GM18861 (cell line): ENCODE results near the gene ZBED5.
"Not testable (repeated sequence)": the region's sequence is repeated elsewhere in the genome, so short reads cannot be mapped to it uniquely, and the experiment has no call there.

Experiments
- ATAC-seq: cut with Tn5 transposase; IDR thresholded peaks from one replicate; pipeline ENCODE4 v1.9.1; 2021; ENCODE audit not compliant: unreplicated experiment

ZBED5 gene

DNA sequence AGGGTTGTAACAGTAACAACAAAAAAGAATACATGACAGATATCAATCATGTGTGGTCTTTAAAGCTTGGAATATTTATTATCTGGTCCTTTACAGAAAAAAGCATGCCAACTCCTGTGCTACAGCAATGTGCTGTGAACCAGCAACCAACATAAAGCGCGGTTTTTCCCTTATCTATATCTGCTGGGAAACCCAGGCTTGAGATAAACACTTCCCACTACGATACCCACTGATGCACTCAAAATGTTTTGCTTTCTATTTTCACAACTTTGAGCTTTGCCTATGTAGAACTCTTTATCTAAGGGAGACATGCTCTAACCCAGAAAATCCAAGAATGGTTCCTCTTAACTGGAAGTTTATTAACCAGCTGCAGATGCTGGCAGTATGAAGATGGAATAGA, 19.0 kb downstream of the ZBED5 start:
- ATAC-seq: no peak

GRCh38 chr11:10838083-10838482, 19.8 kb downstream of the ZBED5 start:
- no peak for ATAC-seq

DNA sequence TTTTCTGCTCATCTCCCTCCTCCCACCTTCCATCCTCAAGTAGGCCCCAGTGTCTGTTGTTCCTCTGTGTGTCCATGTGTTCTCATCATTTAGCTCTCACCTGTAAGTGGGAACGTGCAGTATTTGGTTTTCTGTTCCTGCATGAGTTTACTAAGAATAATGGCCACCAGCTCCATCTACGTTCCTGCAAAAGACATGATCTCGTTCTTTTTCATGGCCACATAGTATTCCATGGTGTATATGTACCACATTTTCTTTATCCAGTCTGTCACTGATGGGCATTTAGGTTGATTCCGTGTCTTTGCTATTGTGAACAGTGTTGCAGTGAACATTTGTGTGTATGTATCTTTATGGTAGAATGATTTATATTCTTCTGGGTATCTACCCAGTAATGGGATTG, 21.0 kb downstream of the ZBED5 start:
- not testable (repeated sequence) for ATAC-seq

DNA sequence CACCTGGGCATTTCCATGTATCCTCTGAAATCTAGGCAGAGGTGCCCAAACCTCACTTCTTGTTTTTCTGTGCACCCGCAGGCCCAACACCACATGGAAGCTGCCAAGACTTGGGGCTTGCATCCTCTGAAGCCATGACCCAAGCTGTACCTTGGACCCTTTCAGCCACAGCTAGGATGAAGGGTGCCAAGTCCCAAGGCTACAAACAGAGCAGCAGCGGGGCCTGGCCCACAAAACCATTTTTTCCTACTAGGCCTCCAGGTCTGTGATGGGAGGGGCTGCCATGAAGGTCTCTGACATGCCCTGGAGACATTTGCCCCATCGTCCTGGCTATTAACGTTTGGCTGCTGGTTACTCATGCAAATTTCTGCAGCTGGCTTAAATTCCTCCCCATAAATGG, 28.7 kb downstream of the ZBED5 start:
- ATAC-seq: no peak

GRCh38 chr11:10828402-10828801, 29.5 kb downstream of the ZBED5 start:
- ATAC-seq: no peak

DNA sequence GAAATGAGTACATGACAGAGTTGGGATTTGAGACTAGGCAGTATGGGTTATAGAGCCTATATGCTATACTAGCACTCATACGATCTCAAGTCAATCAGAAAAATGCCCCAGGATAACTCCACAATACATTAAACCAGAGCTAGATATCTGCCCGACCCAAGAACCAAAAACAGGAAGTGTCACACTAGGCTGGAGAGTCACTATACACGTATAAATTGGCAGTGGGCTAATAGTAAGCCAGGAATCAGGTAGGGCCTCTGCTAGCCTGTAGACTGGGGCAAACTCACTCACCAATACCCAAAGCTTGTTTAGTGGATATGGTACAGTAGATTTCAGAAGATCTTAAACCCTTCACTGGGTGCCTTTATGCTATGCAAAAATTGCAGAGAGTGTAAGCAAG, 33.0 kb downstream of the ZBED5 start:
- ATAC-seq: no peak

GRCh38 chr11:10823152-10823579, 34.7 kb downstream of the ZBED5 start:
- ATAC-seq: no peak

- not testable (repeated sequence) for ATAC-seq
Observed at GRCh38 chr11:10822491-10822890, 35.4 kb downstream of the ZBED5 start.

GRCh38 chr11:10818594-10818993, 39.3 kb downstream of the ZBED5 start:
- ATAC-seq: no peak

- no peak for ATAC-seq
Observed at GRCh38 chr11:10813945-10814344, 43.9 kb downstream of the ZBED5 start.

GRCh38 chr11:10809373-10810160, 48.3 kb downstream of the ZBED5 start:
- ATAC-seq: peak; percentile 10

DNA sequence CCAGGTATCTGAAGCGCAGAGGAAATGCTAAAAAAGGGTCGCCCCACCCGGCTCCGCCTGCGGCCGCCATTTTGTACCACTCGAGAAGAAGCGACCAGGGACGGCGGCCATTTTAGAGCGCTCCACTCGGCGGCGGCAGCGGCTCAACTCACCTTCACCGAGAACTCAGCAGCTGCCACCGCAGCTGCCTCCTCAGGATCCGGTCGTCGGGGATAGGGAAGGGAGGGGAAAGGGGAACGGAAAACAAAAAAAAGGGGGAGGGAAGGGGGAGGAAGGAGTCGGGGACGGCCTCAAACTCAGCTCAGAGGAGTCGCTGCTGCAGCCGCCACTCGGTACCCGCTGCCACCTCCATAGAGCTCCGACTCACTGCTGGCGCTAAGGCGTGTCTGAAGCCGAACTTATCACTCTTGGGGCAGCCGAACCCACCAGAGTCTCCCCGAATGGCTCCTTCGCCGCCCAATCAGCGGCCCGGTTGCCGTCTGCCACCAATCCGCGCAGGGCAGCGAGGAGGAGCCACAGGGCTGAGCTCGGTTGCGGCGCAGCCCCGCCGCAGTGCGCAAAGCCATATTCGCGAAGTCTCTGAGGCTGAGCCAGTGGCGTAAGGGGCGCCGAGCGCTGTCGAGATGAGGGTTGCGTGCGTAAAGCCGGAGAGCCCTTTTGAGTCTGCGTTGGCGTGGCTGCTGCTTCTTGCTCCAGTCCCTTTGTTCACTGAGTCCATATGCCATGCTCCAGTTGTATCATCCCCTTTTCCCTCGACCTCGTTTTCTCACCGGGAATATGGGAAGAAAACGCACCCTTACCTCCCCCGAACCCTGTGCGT, 49.1 kb downstream of the ZBED5 start, which contains the start of gene EIF4G2:
TSS of gene EIF4G2 (minus strand) at position 374 of the 820 bp plus-strand sequence.
- ATAC-seq: peak; percentile 94

- peak; percentile 3 for ATAC-seq
Observed at GRCh38 chr11:10808235-10808552, 49.7 kb downstream of the ZBED5 start.

- ATAC-seq: no peak
Observed at GRCh38 chr11:10807493-10808234, 50.2 kb downstream of the ZBED5 start.

- ATAC-seq: no peak
Observed at GRCh38 chr11:10806206-10806605, 51.6 kb downstream of the ZBED5 start.

DNA sequence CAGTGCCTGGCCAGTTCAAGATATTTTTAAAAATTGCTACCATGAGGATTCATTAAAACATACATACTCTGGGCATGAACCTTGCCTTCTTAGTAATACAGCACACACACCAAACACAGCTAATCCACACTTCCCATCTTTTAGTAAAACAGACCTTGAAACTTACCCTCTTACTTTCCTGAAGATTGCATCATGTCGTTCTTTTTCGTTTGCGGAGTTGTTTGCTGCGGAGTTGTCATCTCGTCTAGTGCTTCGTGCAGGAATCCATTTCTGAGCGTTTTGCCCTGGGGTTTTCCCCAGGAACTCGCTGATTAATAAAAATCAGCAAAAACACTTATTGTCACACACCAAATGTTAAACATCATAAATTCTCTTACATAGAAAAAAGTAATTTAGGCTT, 52.1 kb downstream of the ZBED5 start:
- no peak for ATAC-seq

DNA sequence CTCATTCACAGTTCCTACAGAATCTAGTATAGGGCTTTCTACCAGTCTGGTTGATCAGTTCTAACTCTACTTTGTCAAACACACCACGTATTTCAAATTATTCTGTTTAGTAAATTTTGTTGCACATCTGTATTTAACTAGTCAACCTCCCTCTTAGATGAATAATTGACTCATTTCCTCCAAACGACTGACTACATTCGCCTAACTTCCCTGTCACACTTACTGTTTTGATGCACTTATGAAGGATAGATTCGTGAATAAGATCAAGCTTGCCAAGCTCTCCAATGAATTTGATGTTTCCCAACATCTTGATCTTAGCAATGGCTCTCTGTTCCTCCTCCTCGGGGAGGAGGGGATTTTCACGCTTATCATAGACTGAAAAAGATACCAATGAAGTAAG, 54.2 kb downstream of the ZBED5 start:
- ATAC-seq: no peak
